ENCODE data around the gene CPSF4L. TPM values are rescaled to one million over a fixed set of nuclear protein-coding genes. Genes with fewer than 3 reads are reported as not detected.

The CPSF4L gene
- polyA plus RNA-seq, 4 donors = 0.26 TPM; not detected in 3

GRCh38 chr17:73290399-73291259 is 28.9 kb upstream of the CPSF4L start:
- no peak for DNase-seq (ENCODE audit: low read depth in 4 of 4, low spot score in 3 of 4)

- no peak for DNase-seq (ENCODE audit: low read depth in 4 of 4, low spot score in 3 of 4)
Measured at GRCh38 chr17:73289549-73290254, 28.0 kb upstream of the CPSF4L start.

- no peak for DNase-seq (ENCODE audit: low read depth in 4 of 4, low spot score in 3 of 4)
Measured at GRCh38 chr17:73288534-73289302, 27.0 kb upstream of the CPSF4L start.

GRCh38 chr17:73286863-73287296 is 25.2 kb upstream of the CPSF4L start:
- DNase-seq (ENCODE audit: low read depth in 4 of 4, low spot score in 3 of 4) = no peak

GRCh38 chr17:73285916-73286862 is 24.5 kb upstream of the CPSF4L start:
- no peak for DNase-seq (ENCODE audit: low read depth in 4 of 4, low spot score in 3 of 4)

GRCh38 chr17:73285603-73285908 is 23.9 kb upstream of the CPSF4L start:
- no peak for DNase-seq (ENCODE audit: low read depth in 4 of 4, low spot score in 3 of 4)

- DNase-seq (ENCODE audit: low read depth in 4 of 4, low spot score in 3 of 4) = no peak
Measured at GRCh38 chr17:73284906-73285602, 23.4 kb upstream of the CPSF4L start.

GRCh38 chr17:73284354-73284753 is 22.7 kb upstream of the CPSF4L start:
- no peak for DNase-seq (ENCODE audit: low read depth in 4 of 4, low spot score in 3 of 4)

- DNase-seq (ENCODE audit: low read depth in 4 of 4, low spot score in 3 of 4) = no peak
Measured at GRCh38 chr17:73283841-73284282, 22.2 kb upstream of the CPSF4L start.

- no peak for DNase-seq (ENCODE audit: low read depth in 4 of 4, low spot score in 3 of 4)
Measured at GRCh38 chr17:73283250-73283649, 21.6 kb upstream of the CPSF4L start.

- DNase-seq (ENCODE audit: low read depth in 4 of 4, low spot score in 3 of 4) = no peak
Measured at GRCh38 chr17:73282629-73283028, 20.9 kb upstream of the CPSF4L start.

- no peak for DNase-seq (ENCODE audit: low read depth in 4 of 4, low spot score in 3 of 4)
Measured at GRCh38 chr17:73281928-73282327, 20.2 kb upstream of the CPSF4L start.

GRCh38 chr17:73280191-73280590 is 18.5 kb upstream of the CPSF4L start:
- DNase-seq (ENCODE audit: low read depth in 4 of 4, low spot score in 3 of 4) = no peak

- no peak for DNase-seq (ENCODE audit: low read depth in 4 of 4, low spot score in 3 of 4)
Measured at GRCh38 chr17:73279704-73280103, 18.0 kb upstream of the CPSF4L start.

- DNase-seq (ENCODE audit: low read depth in 4 of 4, low spot score in 3 of 4) = no peak
Measured at GRCh38 chr17:73278465-73279453, 17.1 kb upstream of the CPSF4L start.

GRCh38 chr17:73278049-73278464 is 16.4 kb upstream of the CPSF4L start:
- no peak for DNase-seq (ENCODE audit: low read depth in 4 of 4, low spot score in 3 of 4)

GRCh38 chr17:73274490-73274889 is 12.8 kb upstream of the CPSF4L start:
- no peak for DNase-seq (ENCODE audit: low read depth in 4 of 4, low spot score in 3 of 4)

- DNase-seq (ENCODE audit: low read depth in 4 of 4, low spot score in 3 of 4) = no peak
Measured at GRCh38 chr17:73272906-73273218, 11.2 kb upstream of the CPSF4L start.
